ENCODE results near the gene FOXF2.

FOXF2 gene

DNA sequence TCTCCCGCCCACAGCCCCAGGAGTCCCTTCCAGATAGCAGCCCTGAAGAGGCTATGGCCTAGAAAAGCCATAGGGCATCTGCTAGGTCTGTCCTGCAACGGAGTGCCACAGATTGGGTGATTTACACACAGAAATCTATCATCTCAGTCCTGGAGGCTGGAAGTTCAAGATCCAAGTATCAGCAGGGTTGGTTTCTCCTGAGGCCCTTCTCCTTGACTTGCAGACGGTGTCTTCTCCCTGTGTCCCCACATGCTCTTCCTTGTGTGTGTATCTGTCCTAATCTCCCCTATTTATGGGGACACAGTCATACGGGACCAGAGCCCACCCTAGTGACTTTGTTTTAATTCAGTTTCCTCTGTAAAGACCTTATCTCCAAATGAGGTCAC lies 15.3 kb downstream of the FOXF2 start:
- Mint-ChIP-seq H3K36me3 (ENCODE audit: low read depth) (no peaks in the 10 kb centered on the region), H3K27me3 (peaks cover 30% of the 10 kb centered on the region), H3K27ac (no peak overlapping the region), H3K9me3 (no peaks in the 10 kb centered on the region), H3K4me3 (no peak overlapping the region), H3K4me1 (ENCODE audit: low read depth) (no peaks in the 10 kb centered on the region)
- DNase-seq: no peak

DNA sequence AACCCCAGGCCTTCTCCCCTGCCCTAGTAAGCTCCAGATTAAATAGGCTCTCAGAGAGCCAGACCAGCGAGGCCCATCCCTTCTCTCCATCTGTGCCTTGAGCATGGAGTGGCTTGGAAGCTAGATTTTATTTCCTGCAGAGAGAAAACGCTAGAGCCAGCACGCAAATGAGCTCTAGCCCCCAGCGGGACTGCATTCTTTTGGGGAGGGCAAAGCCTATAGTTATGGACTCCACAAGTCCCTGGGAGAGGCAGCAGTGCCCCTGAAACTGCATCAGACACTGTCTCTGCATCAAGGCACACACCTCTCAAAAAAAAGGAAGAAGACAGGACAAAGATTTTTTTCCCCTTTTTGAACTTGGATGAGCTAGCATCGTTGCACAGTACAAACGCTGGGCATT lies 15.8 kb downstream of the FOXF2 start:
- Mint-ChIP-seq H3K36me3 (ENCODE audit: low read depth) (no peaks in the 10 kb centered on the region), H3K4me3 (no peak overlapping the region), H3K27me3 (peaks cover 30% of the 10 kb centered on the region), H3K4me1 (ENCODE audit: low read depth) (no peaks in the 10 kb centered on the region), H3K27ac (no peak overlapping the region), H3K9me3 (no peaks in the 10 kb centered on the region)
- DNase-seq: no peak

- H3K4me1 Mint-ChIP-seq (ENCODE audit: low read depth): no peaks in the 10 kb centered on the region
- H3K9me3 Mint-ChIP-seq: no peaks in the 10 kb centered on the region
- no peak overlapping the region for H3K4me3 Mint-ChIP-seq
- H3K36me3 Mint-ChIP-seq (ENCODE audit: low read depth): no peaks in the 10 kb centered on the region
- H3K27me3 Mint-ChIP-seq: peaks cover 28% of the 10 kb centered on the region
- DNase-seq: no peak
- H3K27ac Mint-ChIP-seq: no peak overlapping the region
Observed at GRCh38 chr6:1406306-1407072, 17.1 kb downstream of the FOXF2 start.

DNA sequence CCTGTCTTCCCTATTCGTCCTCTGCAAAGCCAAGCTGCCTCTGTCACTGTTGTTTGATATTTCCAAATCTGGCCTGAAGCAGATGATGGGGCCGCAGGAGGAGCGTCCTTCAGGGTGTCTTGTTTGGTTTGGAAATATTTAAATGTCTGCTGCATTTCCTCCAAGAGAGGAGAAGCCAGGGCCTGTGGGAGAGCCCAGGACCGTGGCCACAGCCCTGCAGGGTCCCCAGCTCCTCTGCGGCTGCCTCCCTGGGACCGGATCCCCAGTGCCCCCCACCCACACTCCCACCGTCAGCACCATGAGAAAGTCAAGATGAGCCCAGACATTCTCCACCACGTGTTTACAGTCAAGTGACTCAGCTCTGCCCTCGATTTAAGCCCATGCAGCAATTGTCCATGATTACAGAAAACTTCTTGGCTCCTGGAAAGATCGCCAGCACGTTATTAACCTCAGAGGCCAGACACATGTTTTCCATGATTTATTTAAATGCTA lies 18.2 kb downstream of the FOXF2 start:
- H3K4me3 Mint-ChIP-seq: no peak overlapping the region
- H3K27ac Mint-ChIP-seq: no peak overlapping the region
- no peaks in the 10 kb centered on the region for H3K4me1 Mint-ChIP-seq (ENCODE audit: low read depth)
- DNase-seq: no peak
- H3K36me3 Mint-ChIP-seq (ENCODE audit: low read depth): no peaks in the 10 kb centered on the region
- peaks cover 30% of the 10 kb centered on the region for H3K27me3 Mint-ChIP-seq
- no peaks in the 10 kb centered on the region for H3K9me3 Mint-ChIP-seq

- Mint-ChIP-seq H3K27me3 (peaks cover 33% of the 10 kb centered on the region), H3K4me3 (no peak overlapping the region), H3K4me1 (ENCODE audit: low read depth) (no peaks in the 10 kb centered on the region), H3K36me3 (ENCODE audit: low read depth) (no peaks in the 10 kb centered on the region), H3K9me3 (no peaks in the 10 kb centered on the region), H3K27ac (no peak overlapping the region)
- DNase-seq: no peak
Observed at GRCh38 chr6:1409774-1410465, 20.5 kb downstream of the FOXF2 start.

- no peak for DNase-seq
- Mint-ChIP-seq H3K9me3 (no peaks in the 10 kb centered on the region), H3K27ac (no peak overlapping the region), H3K36me3 (ENCODE audit: low read depth) (no peaks in the 10 kb centered on the region), H3K4me1 (ENCODE audit: low read depth) (no peaks in the 10 kb centered on the region), H3K27me3 (peaks cover 35% of the 10 kb centered on the region), H3K4me3 (no peak overlapping the region)
Observed at GRCh38 chr6:1412901-1413300, 23.5 kb downstream of the FOXF2 start.

GRCh38 chr6:1415416-1416063 lies 26.2 kb downstream of the FOXF2 start:
- Mint-ChIP-seq H3K27ac (no peak overlapping the region), H3K4me1 (ENCODE audit: low read depth) (no peaks in the 10 kb centered on the region), H3K27me3 (peaks cover 22% of the 10 kb centered on the region), H3K36me3 (ENCODE audit: low read depth) (no peaks in the 10 kb centered on the region), H3K4me3 (no peak overlapping the region), H3K9me3 (peaks cover 5% of the 10 kb centered on the region)
- no peak for DNase-seq

- Mint-ChIP-seq H3K4me3 (no peak overlapping the region), H3K4me1 (ENCODE audit: low read depth) (no peaks in the 10 kb centered on the region), H3K9me3 (peaks cover 8% of the 10 kb centered on the region), H3K27ac (no peak overlapping the region), H3K27me3 (peaks cover 20% of the 10 kb centered on the region), H3K36me3 (ENCODE audit: low read depth) (no peaks in the 10 kb centered on the region)
- no peak for DNase-seq
Observed at GRCh38 chr6:1416191-1416760, 26.9 kb downstream of the FOXF2 start.

GRCh38 chr6:1416820-1417219 lies 27.4 kb downstream of the FOXF2 start:
- no peak overlapping the region for H3K4me3 Mint-ChIP-seq
- H3K36me3 Mint-ChIP-seq (ENCODE audit: low read depth): no peaks in the 10 kb centered on the region
- H3K9me3 Mint-ChIP-seq: peaks cover 8% of the 10 kb centered on the region
- DNase-seq: no peak
- no peaks in the 10 kb centered on the region for H3K4me1 Mint-ChIP-seq (ENCODE audit: low read depth)
- H3K27ac Mint-ChIP-seq: no peak overlapping the region
- H3K27me3 Mint-ChIP-seq: peaks cover 20% of the 10 kb centered on the region

GRCh38 chr6:1417718-1418117 lies 28.3 kb downstream of the FOXF2 start:
- Mint-ChIP-seq H3K36me3 (ENCODE audit: low read depth) (no peaks in the 10 kb centered on the region), H3K9me3 (peaks cover 8% of the 10 kb centered on the region), H3K4me1 (ENCODE audit: low read depth) (no peaks in the 10 kb centered on the region), H3K4me3 (no peak overlapping the region), H3K27ac (no peak overlapping the region), H3K27me3 (peaks cover 20% of the 10 kb centered on the region)
- no peak for DNase-seq

- Mint-ChIP-seq H3K4me1 (ENCODE audit: low read depth) (no peaks in the 10 kb centered on the region), H3K27me3 (peaks cover 24% of the 10 kb centered on the region), H3K4me3 (no peak overlapping the region), H3K36me3 (ENCODE audit: low read depth) (no peaks in the 10 kb centered on the region), H3K27ac (no peak overlapping the region), H3K9me3 (peaks cover 8% of the 10 kb centered on the region)
- no peak for DNase-seq
Observed at GRCh38 chr6:1418471-1419191, 29.3 kb downstream of the FOXF2 start.

DNA sequence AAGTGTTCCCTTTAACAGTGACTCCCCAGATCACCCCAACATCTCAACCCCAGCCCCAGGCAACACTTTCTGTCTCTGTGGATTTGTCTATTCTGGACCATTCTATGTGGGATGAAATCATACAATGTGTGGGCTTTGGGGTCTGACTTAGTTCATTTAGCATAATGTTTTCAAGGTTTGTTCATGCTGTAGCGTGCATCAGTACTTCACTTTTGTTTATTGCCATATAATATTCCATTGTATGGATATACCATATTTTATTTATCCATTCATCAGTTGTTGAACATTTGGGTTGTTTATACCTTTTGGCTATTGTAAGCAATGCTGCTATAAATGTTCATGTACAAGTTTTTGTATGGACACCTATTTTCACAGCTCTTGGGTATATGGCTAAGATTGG lies 31.0 kb downstream of the FOXF2 start:
- no peak for DNase-seq
- Mint-ChIP-seq H3K4me1 (ENCODE audit: low read depth) (peaks cover 3% of the 10 kb centered on the region), H3K27ac (no peak overlapping the region), H3K27me3 (peaks cover 34% of the 10 kb centered on the region), H3K4me3 (no peak overlapping the region), H3K9me3 (peaks cover 8% of the 10 kb centered on the region), H3K36me3 (ENCODE audit: low read depth) (no peaks in the 10 kb centered on the region)

- Mint-ChIP-seq H3K9me3 (peaks cover 8% of the 10 kb centered on the region), H3K27ac (no peak overlapping the region), H3K4me1 (ENCODE audit: low read depth) (peaks cover 3% of the 10 kb centered on the region), H3K36me3 (ENCODE audit: low read depth) (no peaks in the 10 kb centered on the region), H3K4me3 (no peak overlapping the region), H3K27me3 (peaks cover 50% of the 10 kb centered on the region)
- DNase-seq: no peak
Observed at GRCh38 chr6:1422290-1422689, 32.9 kb downstream of the FOXF2 start.

DNA sequence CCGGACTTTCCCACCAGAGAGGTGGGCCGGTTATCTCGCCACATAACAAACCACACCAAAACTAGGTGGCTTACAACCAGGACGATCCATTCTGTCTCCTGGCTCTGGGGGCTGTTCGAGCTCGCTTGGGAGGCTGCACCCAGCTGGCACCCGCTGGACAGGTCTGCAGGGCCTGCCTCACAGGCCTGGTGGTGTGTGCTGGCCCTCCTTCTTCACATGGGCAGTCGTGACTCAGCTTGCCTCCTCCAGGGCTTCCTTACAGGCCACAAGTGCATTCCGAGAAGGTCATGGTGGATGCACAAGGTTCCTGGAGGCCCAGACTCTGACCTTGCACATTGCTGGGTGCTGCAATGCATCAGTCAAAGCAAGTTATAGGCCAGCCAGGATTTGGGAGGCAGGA lies 34.2 kb downstream of the FOXF2 start:
- peaks cover 8% of the 10 kb centered on the region for H3K9me3 Mint-ChIP-seq
- no peak for DNase-seq
- no peak overlapping the region for H3K27ac Mint-ChIP-seq
- H3K4me3 Mint-ChIP-seq: no peak overlapping the region
- peaks cover 52% of the 10 kb centered on the region for H3K27me3 Mint-ChIP-seq
- peaks cover 3% of the 10 kb centered on the region for H3K4me1 Mint-ChIP-seq (ENCODE audit: low read depth)
- H3K36me3 Mint-ChIP-seq (ENCODE audit: low read depth): no peaks in the 10 kb centered on the region

Measured in activated T-cell treated with anti-CD3 and anti-CD28 coated beads, Interleukin-2, amount 50 U/mL, for 24 hours (primary cell).